B cell (primary cell): Measurements from ENCODE around the gene LARGE2. TPM values are rescaled to one million over a fixed set of nuclear protein-coding genes. Genes with fewer than 3 reads are reported as not detected.

Experiments used
- ATAC-seq: fragments of 200-7000 bp; cut with Tn5 transposase; one replicate; pipeline ENCODE4 v1.10.0; 2021; ENCODE audit warnings: low read depth, mild to moderate bottlenecking, moderate number of reproducible peaks, moderate library complexity
- CTCF ChIA-PET: fragments of 350-600 bp; sonication (Branson Sonifier 250); formaldehyde crosslinking; loops from one replicate; lab custom pipeline; 2021; ENCODE audit warnings: antibody characterized with exemption, inconsistent platforms; lab: Charles Lee
- POLR2A ChIA-PET: fragments of 350-600 bp; sonication (Branson Sonifier 250); formaldehyde crosslinking; loops from one replicate; lab custom pipeline; 2021; ENCODE audit warnings: antibody characterized with exemption; lab: Charles Lee
- DNase-seq: peaks from one replicate; pipeline ENCODE4 v3.0.0; 2013
- H2AFZ ChIP-seq: 2 replicates; pipeline ENCODE4 v1.6.1; 2012; ENCODE audit warnings: mild to moderate bottlenecking, low read depth, low read length; ENCODE audit not compliant: insufficient read depth, poor library complexity, severe bottlenecking
- H3K27ac ChIP-seq, 2 donors: 1 replicate in 1 of 2; 2 replicates in 1 of 2; pipeline ENCODE4 v1.5.1; 2012 to 2013; ENCODE audit warnings: low read length in 2 of 2, mild to moderate bottlenecking in 2 of 2, moderate library complexity in 1 of 2
- H3K27me3 ChIP-seq, 4 experiments: fragments of 200-600 bp in 1 of 4; sonication (generic) in 1 of 4; replicated peaks in 1 of 4; 1 replicate in 2 of 4; 2 replicates in 2 of 4; pipeline versions ENCODE4 v1.6.1 to v1.7.0; 2013 to 2016; ENCODE audit warnings: low read length in 3 of 4, mild to moderate bottlenecking in 2 of 4, mixed read lengths in 1 of 4, moderate library complexity in 1 of 4; ENCODE audit not compliant: insufficient read depth in 4 of 4, control insufficient read depth in 3 of 4; ENCODE audit errors: control extremely low read depth in 1 of 4
- H3K36me3 ChIP-seq, 2 experiments: replicated peaks in 1 of 2; 1 replicate in 1 of 2; 2 replicates in 1 of 2; pipeline versions ENCODE4 v1.6.1 to v1.7.1; 2013; ENCODE audit warnings: low read length in 1 of 2; ENCODE audit not compliant: insufficient read depth in 2 of 2, control insufficient read depth in 1 of 2; ENCODE audit errors: control extremely low read depth in 1 of 2, extremely low read depth in 1 of 2
- H3K4me1 ChIP-seq, 2 donors: fragments of 200-600 bp in 1 of 2; sonication (generic) in 1 of 2; 1 replicate in 1 of 2; 2 replicates in 1 of 2; pipeline versions ENCODE4 v1.5.1 to v1.6.1; 2013 to 2017; ENCODE audit warnings: low read length in 2 of 2; ENCODE audit not compliant: control insufficient read depth in 2 of 2, insufficient read depth in 2 of 2
- H3K4me2 ChIP-seq: replicated peaks from 2 replicates; pipeline ENCODE3; 2012; ENCODE audit warnings: mild to moderate bottlenecking, low read depth, low read length; ENCODE audit not compliant: poor library complexity, severe bottlenecking
- H3K4me3 ChIP-seq, 5 experiments: fragments of 200-600 bp in 1 of 5; sonication (generic) in 1 of 5; 1 replicate in 3 of 5; 2 replicates in 2 of 5; pipeline versions ENCODE4 v1.5.1 to v1.7.0; 2011 to 2016; ENCODE audit warnings: low read length in 4 of 5, mild to moderate bottlenecking in 4 of 5, low read depth in 2 of 5, control low read depth in 1 of 5, moderate library complexity in 1 of 5; ENCODE audit not compliant: insufficient read depth in 1 of 5; ENCODE audit errors: control extremely low read depth in 1 of 5, extremely low read depth in 1 of 5
- H3K79me2 ChIP-seq: fragments of 200-600 bp; sonication (generic); one replicate; pipeline ENCODE4 v1.6.0; 2016; ENCODE audit warnings: low read length; ENCODE audit not compliant: control insufficient read depth, insufficient read depth
- H3K9ac ChIP-seq: fragments of 200-600 bp; sonication (generic); 2 replicates; pipeline ENCODE4 v1.6.1; 2017; ENCODE audit warnings: mild to moderate bottlenecking, low read length, moderate library complexity
- H3K9me3 ChIP-seq, 3 donors: one replicate each; pipeline versions ENCODE4 v1.6.1 to v1.7.1; 2013; ENCODE audit warnings: low read length in 2 of 3; ENCODE audit not compliant: control insufficient read depth in 2 of 3, insufficient read depth in 1 of 3; ENCODE audit errors: control extremely low read depth in 1 of 3
- H4K20me1 ChIP-seq: 2 replicates; pipeline ENCODE4 v1.6.0; 2012; ENCODE audit warnings: mild to moderate bottlenecking, low read length; ENCODE audit not compliant: insufficient read depth, control insufficient read depth, poor library complexity, severe bottlenecking
- H3K27ac Mint-ChIP-seq: one replicate; pipeline ENCODE4 v1.8.0; 2021; ENCODE audit warnings: mixed read lengths
- H3K27me3 Mint-ChIP-seq: one replicate; pipeline ENCODE4 v1.8.0; 2021; ENCODE audit warnings: mixed read lengths
- H3K4me1 Mint-ChIP-seq: one replicate; pipeline ENCODE4 v1.8.0; 2021; ENCODE audit warnings: mixed read lengths
- H3K4me3 Mint-ChIP-seq: one replicate; pipeline ENCODE4 v1.8.0; 2021; ENCODE audit warnings: mixed read lengths
- H3K9me3 Mint-ChIP-seq: one replicate; pipeline ENCODE4 v1.8.0; 2022; ENCODE audit warnings: mixed read lengths; ENCODE audit not compliant: insufficient read depth
- CTCF ChIP-seq: fragments of 200-600 bp; IDR thresholded peaks from one replicate; pipeline ENCODE4 v1.8.0; 2022; ENCODE audit warnings: antibody characterized with exemption, mild to moderate bottlenecking
- EZH2 ChIP-seq: IDR thresholded peaks from 2 replicates; pipeline ENCODE4 v1.6.1; 2012; ENCODE audit warnings: borderline replicate concordance, low read depth, mild to moderate bottlenecking, moderate library complexity, low read length; ENCODE audit not compliant: insufficient read depth, poor library complexity, severe bottlenecking
- WGBS: methylation state at CpG from one replicate; pipeline ENCODE4 v1.1.5; 2013; ENCODE audit warnings: missing lambda C conversion rate; ENCODE audit not compliant: insufficient coverage; 5-methylcytosine and 5-hydroxymethylcytosine counted together
- intact Hi-C: fragments of 100-400 bp; cut with micrococcal nuclease; formaldehyde crosslinking; loops from one replicate; pipeline ENCODE4 v1.10.0; 2022
- polyA plus RNA-seq: library from polyadenylated mRNA; depleted of rRNA; stranded (reverse); fragments of >200 nt; gene quantifications from 2 replicates; pipeline ENCODE4 v1.2.3, GENCODE V29; 2012
- total RNA-seq, 2 donors: library from RNA; stranded (reverse); fragments of 120-200 nt in 1 of 2; gene quantifications; 1 replicate in 1 of 2; 2 replicates in 1 of 2; pipeline versions ENCODE4 v1.2.3 to v1.2.4, GENCODE V29; 2013 to 2022

Gene LARGE2
- total and polyA plus RNA-seq, 2 donors (not counting 1 experiment from before 2014, with no cell fraction given) = 109 to 264 TPM

- Histone ChIP-seq H3K4me3 (peak overlapping the region; percentile 68 to 99 (median 90)), H3K4me2 (peak overlapping the region; percentile 98), H3K4me1 (peaks cover 44 to 57% of the 10 kb centered on the region in 2 donors), H3K27me3 (no peaks in the 10 kb centered on the region), H3K9ac (peak overlapping the region; percentile 97), H3K9me3 (no peaks in the 10 kb centered on the region), H4K20me1 (peaks cover 54% of the 10 kb centered on the region), H3K79me2 (peaks cover 43% of the 10 kb centered on the region), H3K36me3 (peaks cover 2 to 31% of the 10 kb centered on the region in 2 experiments), H3K27ac (peak overlapping the region; percentile 88 to 95), H2AFZ (peak overlapping the region; percentile 80)
- DNase-seq (no peak), ATAC-seq (no peak)
- Mint-ChIP-seq H3K27me3 (no peaks in the 10 kb centered on the region), H3K4me3 (peak overlapping the region; percentile 92), H3K27ac (peak overlapping the region; percentile 94), H3K9me3 (no peaks in the 10 kb centered on the region), H3K4me1 (peaks cover 64% of the 10 kb centered on the region)
- no peak for TF ChIP-seq EZH2
- no peak for TF ChIP-seq CTCF
- ChIA-PET CTCF (interaction anchor here (0.9 to 9.6 kb wide), 7 partner anchors 17 to 145 kb away, joined by 3 to 98 read pairs (median 6); no protein-coding TSS in a partner anchor), POLR2A (interaction anchor here (0.9 to 9.1 kb wide), 4 partner anchors 17 to 111 kb away, joined by 3 to 162 read pairs (median 4); partner anchors contain the start of gene CRY2)
- intact Hi-C loops = loop anchor here (5.0 to 10.0 kb wide), 4 partner anchors 205 to 1352 kb away; partner anchors contain the start of genes ATG13, CD82, DGKZ and HARBI1
- WGBS = 7% methylated on average over 15 of the region's 16 CpGs
Observed at GRCh38 chr11:45917286-45917622, 5.2 kb upstream of the LARGE2 start.
